ENCODE measurements around the gene PLD6. TPM values are rescaled to one million over a fixed set of nuclear protein-coding genes. Genes with fewer than 3 reads are reported as not detected.

The PLD6 gene
- total and polyA plus RNA-seq, 10 of the 15 experiments (the other 5 are each of a cell fraction or from before 2014, with no cell fraction given) = 4.7 to 21.4 (median 12.0) TPM

- no peak for TF ChIP-seq REST (IDR thresholded peaks at IDR 0.05; ENCODE audit: low read depth, low read length)
These were observed 21.7 kb upstream of the PLD6 start (continued) for GRCh38 chr17:17227608-17228520.

- intact Hi-C loops (cut with micrococcal nuclease; ENCODE audit: unreplicated experiment) (no loop called here), in situ Hi-C loops (cut with MboI) (no loop called here)
- Histone ChIP-seq H3K36me3 (ENCODE audit: control insufficient read depth in 2 of 2, insufficient read depth in 2 of 2, low read length in 1 of 2) (peaks cover 24 to 28% of the 10 kb centered on the region in 2 experiments), H3K27me3 (replicated peaks in 1 of 2; ENCODE audit: control insufficient read depth in 2 of 2, insufficient read depth in 2 of 2, low read length in 1 of 2) (no peaks in the 10 kb centered on the region), H3K4me2 (ENCODE audit: control insufficient read depth, insufficient read depth) (no peak overlapping the region), H3K27ac (ENCODE audit: control insufficient read depth, insufficient read depth) (no peak overlapping the region), H4K20me1 (ENCODE audit: control insufficient read depth, insufficient read depth) (no peaks in the 10 kb centered on the region), H3K9ac (ENCODE audit: control insufficient read depth, insufficient read depth, low read length) (no peak overlapping the region), H2AFZ (ENCODE audit: control insufficient read depth, low read depth, low read length) (no peak overlapping the region), H3K4me1 (ENCODE audit: control insufficient read depth, insufficient read depth, low read length) (no peaks in the 10 kb centered on the region), H3K79me2 (ENCODE audit: control insufficient read depth, insufficient read depth, low read length) (no peaks in the 10 kb centered on the region), H3K9me3 (replicated peaks; ENCODE audit: control insufficient read depth, insufficient read depth, low read length) (no peaks in the 10 kb centered on the region), H3K4me3 (no peak overlapping the region)
- DNase-seq (ENCODE audit: low read depth, low spot score) = no peak
- no TSS peak for BruUV-seq (replicated peaks)
- ATAC-seq = no peak
- 93% methylated on average over 16 of the region's 16 CpGs for WGBS (ENCODE audit: insufficient coverage, insufficient replicate concordance, low lambda C conversion rate, missing lambda C conversion rate)
- ChIA-PET SMC1A (ENCODE audit: uncharacterized antibody, unreplicated experiment) (no interaction called here), CTCF (interaction anchor here (1.0 kb wide), 1 partner anchor 112 kb away, joined by 3 read pairs; no protein-coding TSS in a partner anchor), POLR2A (no interaction called here), RAD21 (ENCODE audit: unreplicated experiment) (no interaction called here)
- no peak for FAIRE-seq
- TF ChIP-seq PAX8 (IDR thresholded peaks at IDR 0.05) (no peak), ZBTB11 (CRISPR knock-in tag; IDR thresholded peaks at IDR 0.05) (no peak), IRF4 (IDR thresholded peaks at IDR 0.05; ENCODE audit: low read depth, low read length) (no peak), E2F4 (IDR thresholded peaks at IDR 0.05; ENCODE audit: low read depth, low read length) (no peak), SKIL (IDR thresholded peaks at IDR 0.05; ENCODE audit: low read depth, poor library complexity, severe bottlenecking) (no peak), NFXL1 (IDR thresholded peaks at IDR 0.05; ENCODE audit: borderline replicate concordance) (no peak), SPI1 (IDR thresholded peaks at IDR 0.05; ENCODE audit: borderline replicate concordance, insufficient read depth, low read depth, low read length) (no peak)
These were observed 20.5 kb upstream of the PLD6 start for GRCh38 chr17:17226451-17227265.

All from GM12878 (cell line).